HG02870 (cell line): ENCODE data around the gene CDC26.
A peak's percentile ranks its signal among the peaks of the same experiment; 100 is the strongest.
"Not testable (repeated sequence)": the region's sequence is repeated elsewhere in the genome, so short reads cannot be mapped to it uniquely, and the experiment has no call there.

ENCODE experiments used
- ATAC-seq: cut with Tn5 transposase; IDR thresholded peaks from one replicate; pipeline ENCODE4 v1.9.1; 2021; ENCODE audit warnings: mild to moderate bottlenecking, moderate library complexity; ENCODE audit not compliant: unreplicated experiment

Gene CDC26

DNA sequence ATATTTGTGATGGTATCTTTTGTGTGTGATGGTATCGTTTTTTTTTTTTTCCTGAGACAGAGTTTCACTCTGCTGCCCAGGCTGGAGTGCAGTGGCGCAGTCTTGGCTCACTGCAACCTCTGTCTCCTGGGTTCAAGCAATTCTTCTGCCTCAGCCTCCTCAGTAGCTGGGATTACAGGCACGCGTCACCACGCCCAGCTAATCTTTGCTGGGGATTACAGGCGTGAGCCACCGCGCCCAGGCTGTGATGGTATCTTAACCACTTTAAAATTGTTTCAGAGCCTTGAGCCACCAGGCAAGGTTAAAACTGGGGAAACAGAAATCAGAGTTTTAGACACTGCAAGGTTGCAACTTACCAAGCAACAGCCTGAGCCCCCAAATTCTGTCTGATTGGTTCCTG is 20.9 kb upstream of the CDC26 start:
- not testable (repeated sequence) for ATAC-seq

DNA sequence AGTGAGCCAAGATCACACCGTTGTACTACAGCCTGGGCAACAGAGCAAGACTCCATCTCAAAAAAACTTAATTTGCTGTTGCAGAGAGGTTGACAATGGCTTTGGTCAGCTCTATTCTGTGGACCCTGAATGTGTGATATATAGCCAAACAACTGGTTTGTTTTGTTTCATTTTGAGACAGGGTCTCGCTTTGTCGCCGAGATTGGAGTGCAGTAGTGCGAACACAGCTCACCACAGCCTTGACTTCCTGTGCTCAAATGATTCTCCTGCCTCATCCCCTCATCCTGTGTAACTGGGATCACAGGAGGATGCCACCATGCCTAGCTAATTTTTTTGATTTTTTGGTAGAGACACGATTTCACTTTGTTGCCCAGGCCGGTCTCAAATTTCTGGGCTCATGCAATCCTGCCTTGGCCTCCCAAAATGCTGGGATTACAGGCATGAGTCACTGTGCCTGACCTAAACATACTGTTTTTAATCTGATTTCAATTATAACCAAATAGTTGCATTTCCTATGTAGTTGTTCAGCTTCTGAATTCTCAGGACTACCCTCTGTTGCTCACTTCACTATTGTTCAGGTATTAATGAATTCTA is 18.0 kb upstream of the CDC26 start:
- ATAC-seq = no peak

DNA sequence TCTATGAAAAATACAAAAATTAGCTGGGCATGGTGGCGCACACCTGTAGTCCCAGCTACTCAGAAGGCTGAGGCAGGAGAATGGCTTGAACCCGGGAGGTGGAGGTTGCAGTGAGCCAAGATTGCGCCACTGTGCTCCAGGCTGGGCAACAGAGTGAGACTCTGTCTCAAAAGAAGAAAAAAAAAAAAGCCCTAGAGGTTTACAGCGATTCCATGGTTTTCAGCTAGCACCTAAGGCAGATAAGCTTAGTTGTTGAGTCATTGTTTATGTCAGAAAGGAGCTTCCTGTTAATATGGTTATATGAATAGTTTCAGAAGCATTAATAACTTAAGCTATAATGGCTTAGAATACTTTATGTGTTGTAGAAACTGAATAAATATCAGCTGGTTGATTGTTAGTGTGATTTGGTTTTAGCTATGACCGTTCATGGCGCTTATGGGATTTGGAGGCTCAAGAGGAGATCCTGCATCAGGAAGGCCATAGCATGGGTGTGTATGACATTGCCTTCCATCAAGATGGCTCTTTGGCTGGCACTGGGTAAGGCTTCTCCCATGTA is 14.8 kb upstream of the CDC26 start:
- no peak for ATAC-seq

DNA sequence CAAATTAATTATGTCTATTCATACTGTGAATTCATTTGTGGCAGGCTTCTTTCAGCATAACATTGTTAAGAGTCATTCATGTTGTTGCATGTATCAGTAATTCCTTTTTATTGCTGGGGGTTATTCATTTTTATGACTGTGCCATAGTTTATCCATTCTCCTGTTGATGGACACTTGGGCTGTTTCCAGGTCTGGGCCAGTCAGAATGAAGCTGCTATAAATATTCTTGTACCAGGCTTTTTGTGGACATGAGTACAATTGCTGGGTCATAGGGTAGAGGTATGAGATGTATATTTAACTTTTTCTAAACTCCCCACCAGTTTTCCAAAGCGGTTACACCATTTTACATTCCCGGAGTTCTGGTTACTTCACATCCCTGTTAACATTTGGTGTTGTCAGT is 13.7 kb upstream of the CDC26 start:
- no peak for ATAC-seq

DNA sequence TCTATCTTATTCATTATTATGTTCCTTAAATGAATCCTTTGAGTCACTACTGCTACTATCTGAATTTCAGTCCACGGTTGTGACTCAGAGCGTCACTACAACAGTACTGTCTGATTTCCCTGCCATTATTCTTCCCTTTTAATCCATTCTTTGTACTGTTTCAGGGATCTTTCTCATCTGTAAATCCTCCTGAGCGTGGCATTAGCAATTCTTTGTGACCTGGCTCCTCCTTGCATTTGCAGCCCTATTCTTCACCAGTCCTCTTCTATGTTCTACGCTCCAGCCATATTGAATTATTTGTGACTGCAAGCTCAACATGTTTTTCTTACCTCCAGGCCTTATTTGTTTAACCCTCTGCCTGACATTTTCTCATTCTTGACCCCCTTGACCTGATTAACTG is 6.0 kb upstream of the CDC26 start:
- ATAC-seq = no peak

DNA sequence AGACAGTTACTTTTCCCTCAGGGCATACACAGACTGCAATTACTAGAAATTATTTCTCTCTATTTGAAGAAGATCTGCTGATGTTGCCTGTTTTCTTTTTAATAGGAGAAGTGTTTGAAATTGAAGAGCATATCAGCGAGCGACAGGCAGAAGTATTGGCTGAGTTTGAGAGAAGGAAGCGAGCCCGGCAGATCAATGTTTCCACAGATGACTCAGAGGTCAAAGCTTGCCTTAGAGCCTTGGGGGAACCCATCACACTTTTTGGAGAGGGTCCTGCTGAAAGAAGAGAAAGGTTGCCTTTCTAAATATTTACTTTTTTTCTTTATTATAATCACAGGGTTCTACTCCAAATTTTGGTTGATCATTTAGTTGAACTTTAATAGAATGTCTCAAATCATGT is 3.5 kb upstream of the CDC26 start:
- no peak for ATAC-seq

DNA sequence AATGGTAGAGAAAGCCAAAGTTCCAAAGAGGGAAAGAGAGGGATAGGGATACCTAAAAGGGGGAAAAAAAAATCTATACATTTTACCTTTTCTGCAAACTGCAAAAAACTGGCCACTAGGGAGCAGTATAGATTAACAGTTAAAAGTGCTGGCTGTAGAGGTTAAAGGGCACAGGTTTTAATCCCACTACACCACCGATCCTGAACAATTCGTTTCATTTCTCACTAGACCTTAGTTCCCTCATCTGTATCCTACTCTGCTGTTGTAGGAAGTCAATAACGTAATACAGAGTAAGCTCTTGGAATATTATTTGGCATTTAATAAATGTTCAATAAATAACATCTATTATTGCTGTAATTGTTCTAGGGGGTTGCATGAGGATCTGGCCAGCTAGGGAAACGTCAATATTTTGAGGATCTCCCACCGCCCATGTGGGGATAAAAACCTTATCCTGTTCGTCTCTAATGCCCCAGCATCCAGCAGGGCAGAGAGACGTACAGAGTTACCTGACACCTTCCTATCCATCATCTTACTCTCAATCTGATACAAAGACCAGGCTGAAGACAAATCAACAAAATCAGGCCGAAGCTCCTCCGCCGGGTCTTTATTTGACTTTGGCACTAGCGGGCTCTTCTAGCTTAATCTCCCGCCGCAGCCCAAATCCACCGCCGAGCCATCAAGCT is 757 bp downstream of the CDC26 start:
- peak; percentile 2 for ATAC-seq

DNA sequence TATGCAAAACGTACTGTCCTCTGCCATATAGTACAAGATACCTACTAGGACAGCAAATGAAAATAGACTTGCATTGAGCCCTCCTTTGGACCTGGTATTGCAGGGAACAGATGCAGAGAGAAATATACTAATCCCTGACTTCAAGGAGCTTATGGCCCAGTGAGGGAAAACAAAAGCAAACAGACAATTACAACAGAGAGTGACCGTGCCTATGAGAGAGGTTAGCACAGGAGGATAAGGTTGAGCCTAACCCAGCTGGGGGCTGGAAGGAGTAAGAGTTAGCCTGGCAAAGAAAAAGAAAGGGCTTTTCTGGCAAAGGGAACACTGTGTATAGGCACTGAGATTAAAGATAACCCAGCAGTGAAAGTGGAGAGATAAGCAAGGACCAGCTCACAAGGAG is 5.5 kb downstream of the CDC26 start:
- ATAC-seq = no peak

DNA sequence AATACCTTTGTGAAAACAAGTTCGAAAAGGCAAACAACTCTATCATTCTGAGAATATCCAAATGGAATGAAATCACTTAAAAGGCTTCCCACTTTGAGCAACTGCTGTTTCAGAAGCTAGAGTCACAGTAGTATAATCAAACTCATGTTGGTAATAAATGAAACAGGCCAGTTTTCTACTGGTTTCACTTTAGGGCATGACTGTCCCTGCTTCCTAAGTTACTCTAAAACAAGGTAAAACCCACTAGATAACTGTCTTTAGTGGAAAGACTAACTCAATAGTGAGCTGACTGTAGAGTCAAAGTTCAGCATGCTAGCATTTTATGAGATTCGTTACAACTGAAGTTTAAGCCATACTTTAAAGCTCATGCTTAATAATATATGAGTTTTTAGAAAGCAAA is 6.0 kb downstream of the CDC26 start:
- ATAC-seq = no peak

DNA sequence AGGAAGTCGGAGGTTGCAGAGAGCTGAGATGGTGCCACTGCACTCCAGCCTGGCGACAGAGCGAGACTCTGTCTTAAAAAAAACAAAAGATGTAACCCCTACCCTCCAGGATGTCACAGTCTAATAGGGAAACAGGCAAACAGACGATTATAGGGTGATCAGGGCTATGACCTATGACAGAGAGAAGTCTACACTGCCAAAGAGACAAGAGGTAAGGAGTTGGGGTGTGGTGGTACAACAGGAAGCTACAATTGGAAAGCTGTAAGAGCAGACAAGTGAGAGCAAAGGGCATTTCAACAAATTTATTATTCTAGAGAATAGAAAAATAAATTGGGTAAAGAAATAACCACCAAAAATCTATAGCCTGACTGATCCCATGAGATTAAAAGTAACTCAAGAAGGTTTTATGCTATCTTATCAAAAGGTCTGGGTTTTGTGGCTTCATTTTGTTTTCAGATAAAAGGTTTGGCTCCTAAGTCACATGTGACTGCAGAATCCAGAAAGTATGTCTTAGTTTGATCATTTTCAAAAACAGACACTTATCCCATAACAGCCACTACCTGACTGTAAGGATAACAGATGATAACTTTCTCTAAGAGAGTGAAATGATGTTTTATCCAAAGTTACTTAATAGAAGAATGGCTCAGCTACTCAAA is 7.3 kb downstream of the CDC26 start:
- ATAC-seq = no peak

DNA sequence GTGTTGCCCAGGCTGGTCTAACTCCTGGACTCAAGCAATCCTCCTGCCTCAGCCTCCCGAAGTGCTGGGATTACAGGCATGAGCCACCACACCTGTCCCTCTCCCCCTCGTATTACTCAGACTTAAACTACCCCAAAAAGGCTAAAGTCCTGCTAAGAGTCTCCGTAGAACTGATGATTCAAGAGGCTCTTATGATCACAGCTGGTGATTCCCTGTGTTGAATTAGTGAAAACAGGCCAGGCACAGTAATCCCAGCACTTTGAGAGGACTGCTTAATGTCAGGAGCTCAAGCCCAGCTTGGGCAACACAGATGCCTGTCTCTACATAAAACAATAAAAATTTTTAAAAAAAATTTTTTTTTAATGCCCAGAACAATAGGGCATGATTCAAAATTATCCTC is 9.2 kb downstream of the CDC26 start:
- ATAC-seq = no peak

DNA sequence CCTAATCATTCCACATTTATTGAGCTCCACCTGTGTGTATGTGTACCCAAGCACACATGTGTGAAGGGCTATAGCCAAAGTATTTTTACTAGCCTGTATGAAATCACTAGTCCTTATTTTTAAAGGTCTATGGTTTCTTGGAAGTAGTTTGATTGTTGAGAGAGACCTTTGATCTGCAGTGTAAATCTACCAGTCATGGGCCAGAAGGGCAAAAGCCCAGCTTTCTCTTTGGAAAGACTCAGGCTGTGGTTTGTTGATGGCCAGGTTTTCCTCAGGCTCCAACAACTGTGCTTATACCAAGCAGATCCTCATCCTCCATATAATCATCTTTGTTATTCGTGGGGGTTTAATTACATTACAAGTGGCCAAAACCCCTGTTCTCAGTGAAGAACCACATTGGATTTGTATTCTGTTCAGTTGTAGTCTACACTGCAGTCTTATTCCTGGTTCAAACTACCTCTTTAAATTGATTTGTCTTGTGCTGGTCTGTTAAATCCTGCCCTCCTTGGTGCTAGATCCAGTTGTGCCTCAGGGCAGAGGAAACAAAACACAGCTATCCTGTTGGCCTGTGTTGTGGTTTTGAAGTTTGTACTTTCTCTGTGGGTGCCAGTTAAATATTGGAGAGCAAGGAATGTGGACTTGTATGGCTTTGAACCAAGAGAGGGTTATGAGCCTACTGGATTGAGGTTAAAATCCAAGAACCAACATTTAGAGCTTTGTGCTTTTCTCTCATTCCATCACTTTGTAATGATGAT is 13.3 kb downstream of the CDC26 start:
- no peak for ATAC-seq

DNA sequence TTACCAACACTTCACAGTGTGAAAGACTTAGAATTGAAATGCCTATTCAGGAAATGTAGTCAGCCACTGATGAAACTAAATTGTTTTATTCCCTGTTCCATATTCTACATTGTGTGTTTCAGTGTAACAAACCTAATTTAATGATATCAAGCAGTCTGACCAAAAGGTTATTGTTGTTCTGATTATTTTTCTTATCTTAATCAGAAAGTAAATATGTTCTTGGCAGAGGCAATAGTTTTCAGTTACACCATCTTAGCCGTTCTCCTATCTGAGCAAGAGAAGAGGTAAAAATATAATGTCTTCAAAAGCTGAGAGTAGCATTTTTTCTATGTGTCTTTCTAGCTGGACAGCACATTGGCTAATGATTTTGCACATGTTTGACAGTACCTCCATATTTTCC is 17.1 kb downstream of the CDC26 start:
- no peak for ATAC-seq

DNA sequence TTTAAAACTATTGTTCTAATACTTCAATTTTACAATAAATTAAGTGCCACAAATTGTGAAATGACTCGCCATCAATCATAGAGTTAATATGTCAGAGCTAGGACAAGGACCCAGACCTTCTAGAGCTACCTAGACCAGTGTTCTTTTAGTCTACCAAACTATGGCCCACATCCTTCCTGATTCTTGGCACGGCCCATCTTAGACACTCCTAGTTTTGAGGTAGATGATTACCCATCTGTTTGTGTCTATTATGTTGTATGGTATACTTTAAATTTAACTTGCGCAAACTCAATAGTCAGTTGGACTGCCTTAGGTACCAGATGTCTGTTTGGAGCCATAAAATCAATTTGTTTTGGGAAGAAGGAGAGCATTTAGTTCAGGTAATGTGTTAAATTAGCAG is 17.5 kb downstream of the CDC26 start:
- no peak for ATAC-seq

DNA sequence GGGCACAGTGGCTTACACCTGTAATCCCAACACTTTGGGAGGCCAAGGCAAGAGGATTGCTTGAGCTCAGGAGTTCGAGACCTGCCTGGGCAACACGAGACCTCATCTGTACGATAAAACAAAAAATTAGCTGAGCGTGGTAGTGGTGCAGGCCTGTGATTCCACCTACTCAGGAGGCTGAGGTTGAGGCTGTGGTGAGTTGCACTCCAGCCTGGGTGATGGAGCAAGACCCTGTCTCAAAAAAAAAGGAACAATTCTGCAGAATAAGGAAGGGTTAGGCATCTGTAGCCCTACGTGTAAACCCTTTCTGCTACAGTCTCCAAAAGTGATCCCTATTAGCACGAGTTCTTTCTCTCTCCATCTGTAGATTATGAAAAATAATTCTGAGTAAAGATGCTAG is 19.9 kb downstream of the CDC26 start:
- no peak for ATAC-seq

DNA sequence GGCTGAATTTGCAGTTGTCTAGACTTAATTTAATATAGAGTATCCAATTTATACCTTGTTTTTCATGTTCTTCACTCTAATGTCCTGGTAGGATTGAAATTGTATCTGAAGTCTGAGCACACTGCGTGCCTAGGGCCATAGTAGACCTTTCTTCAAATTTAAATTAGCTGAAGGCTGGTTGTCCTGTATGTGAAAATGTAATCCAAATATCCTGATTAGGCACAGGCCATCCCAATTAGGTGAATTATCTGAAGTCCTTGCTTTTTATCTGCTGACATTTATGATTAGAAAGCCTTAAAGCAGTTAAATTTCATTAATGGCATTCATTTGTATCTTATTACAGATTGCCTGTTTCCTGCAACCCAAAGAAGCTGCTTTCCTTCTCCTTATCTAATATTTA is 20.4 kb downstream of the CDC26 start:
- ATAC-seq = no peak

DNA sequence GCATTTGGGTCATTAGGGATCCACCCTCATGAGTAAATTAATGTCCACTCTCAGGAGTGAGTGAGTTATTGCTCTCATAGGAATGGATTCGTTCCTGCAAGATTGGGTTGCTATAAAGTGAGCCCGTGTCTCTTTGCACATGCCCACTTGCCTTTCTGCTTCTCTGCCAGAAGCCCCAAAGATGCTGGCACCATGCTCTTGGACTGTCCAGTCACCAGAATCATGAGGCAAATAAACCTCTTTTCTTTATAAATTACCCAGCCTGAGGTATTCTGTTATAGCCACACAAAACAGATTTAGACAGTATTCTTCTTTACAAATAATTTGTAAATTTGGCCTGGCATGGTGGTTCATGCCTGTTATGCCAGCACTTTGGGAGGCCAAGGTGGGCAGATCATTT is 24.6 kb downstream of the CDC26 start:
- ATAC-seq = no peak

DNA sequence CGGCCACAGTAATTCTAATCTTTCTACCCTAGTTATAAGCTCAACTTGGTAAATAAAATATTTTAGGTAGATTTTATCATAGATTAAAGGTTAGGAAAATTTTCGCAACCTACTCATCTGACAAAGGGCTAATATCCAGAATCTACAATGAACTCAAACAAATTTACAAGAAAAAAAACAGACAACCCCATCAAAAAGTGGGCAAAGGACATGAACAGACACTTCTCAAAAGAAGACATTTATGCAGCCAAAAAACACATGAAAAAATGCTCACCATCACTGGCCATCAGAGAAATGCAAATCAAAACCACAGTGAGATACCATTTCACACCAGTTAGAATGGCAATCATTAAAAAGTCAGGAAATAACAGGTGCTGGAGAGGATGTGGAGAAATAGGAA is 25.7 kb downstream of the CDC26 start:
- ATAC-seq = not testable (repeated sequence)

DNA sequence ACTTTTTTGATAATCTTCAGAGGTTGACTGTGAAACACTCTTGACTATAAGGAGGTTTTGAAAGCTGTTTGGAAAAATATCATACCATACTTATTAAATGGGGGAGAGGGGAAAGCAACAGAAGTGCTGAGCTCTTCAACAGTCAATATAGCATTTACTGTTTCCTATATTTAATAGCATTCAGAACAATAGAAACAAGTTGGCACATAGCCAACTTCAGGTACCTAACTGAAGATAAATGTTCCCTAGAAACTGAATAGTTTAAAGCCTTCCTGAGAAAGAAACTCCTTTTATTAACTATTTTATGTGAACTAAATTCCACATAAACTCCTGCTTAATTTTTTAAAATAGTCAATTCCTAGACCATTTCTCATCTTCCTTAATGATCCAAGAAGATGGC is 27.7 kb downstream of the CDC26 start:
- ATAC-seq = no peak

DNA sequence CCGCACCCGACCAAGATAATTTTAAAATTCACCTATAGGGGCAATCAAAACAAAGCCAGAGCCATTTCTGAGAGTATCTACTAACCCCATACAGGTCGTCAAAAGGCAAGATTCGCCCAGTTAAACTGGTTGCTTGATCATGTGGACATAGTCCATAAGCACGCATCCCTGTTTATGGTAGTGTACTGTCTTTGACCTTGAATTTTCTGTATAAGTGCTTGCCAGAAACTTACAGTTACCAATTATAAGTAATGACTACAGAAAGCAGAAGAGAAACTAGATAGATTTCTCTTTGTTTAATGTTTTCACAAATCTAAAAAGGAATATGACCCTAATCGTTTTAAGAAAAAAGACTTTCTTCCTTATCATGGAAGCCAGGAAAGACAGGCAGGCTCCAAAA is 28.4 kb downstream of the CDC26 start:
- ATAC-seq = no peak

DNA sequence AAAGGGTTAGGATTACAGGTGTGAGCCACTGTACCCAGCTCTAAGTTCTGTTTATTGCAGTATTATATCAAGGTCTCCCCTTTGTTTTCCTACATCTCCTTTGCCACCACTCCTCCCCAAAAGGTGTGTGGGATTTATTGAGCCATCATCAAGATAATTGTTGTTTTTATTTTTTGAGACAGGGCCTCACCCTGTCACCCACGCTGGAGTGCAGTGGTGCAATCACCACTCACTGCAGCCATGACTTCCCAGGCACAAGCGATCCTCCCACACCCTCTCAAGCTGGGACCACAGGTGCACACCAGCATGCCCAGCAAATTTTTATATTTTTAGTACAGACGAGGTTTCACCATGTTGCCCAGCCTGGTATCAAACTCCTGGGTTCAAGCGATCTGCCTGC is 29.5 kb downstream of the CDC26 start:
- no peak for ATAC-seq

DNA sequence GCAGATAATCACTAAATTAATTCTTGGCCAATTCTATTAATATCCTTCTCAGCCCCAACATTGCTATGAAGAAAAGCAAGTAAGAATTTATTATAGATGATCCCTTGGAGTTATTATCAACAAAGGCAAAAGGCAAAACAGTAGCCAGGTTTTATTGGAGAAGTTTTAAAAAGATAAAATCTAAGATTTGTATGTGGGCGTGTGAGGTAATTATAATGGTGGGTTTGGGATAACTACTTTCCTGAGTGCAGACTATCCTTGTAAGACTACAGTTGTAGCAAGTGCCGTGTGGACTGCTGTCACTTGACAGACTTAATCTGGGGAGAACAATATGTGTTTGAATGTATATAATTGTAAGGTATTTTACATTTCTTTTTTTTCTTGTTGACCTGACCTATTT is 30.8 kb downstream of the CDC26 start:
- ATAC-seq = no peak
